Measurements from ENCODE around the gene CHST13. TPM values are rescaled to one million over a fixed set of nuclear protein-coding genes. Genes with fewer than 3 reads are reported as not detected.

CHST13 gene
- total RNA-seq, 2 experiments from 2014 or later = not detected

DNA sequence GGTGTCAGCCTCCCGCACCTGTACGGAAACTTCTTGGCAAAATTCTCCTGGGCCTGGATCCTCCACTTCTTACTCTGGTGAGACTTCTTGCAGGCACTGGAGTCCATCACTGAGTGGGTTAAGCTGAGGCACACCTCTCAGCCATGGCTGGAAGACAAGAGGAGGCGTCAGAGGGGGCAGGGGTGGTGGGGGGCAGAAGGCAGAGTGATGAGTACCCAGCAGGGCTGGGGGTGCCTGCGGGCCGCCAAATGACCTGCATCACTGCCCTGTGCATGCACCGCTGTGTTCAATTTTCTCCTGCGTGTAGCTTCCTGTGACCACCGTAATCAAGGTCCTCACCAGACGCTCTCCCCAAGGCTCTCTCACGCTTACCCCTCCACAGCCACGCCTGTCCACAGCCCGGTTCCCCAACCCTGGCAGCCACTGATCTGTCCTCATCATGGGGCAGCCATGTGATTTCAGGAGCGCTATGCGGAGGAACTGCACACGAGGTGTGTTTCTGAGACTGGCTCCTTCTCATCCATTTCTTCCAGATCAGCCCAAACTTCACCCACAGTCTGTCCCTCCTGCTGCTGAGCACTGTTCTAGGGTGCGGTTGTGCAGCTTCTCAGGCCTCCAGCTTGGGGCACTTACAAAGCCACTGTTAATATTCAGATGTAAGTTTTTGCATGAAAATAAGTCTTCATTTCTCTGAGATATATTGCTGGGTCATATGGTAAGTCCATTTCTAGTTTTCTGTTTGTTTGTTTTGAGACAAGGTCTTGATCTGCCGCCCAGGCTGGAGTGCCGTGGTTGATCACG lies 29.5 kb downstream of the CHST13 start:
- CTCF ChIA-PET = no interaction called here
- no peak overlapping the region for H3K27ac Mint-ChIP-seq
- no peaks in the 10 kb centered on the region for H3K4me1 Mint-ChIP-seq (ENCODE audit: low read depth)
- intact Hi-C loops (cut with micrococcal nuclease) = no loop called here
- no peaks in the 10 kb centered on the region for H3K36me3 Mint-ChIP-seq (ENCODE audit: low read depth)
- no peaks in the 10 kb centered on the region for H3K9me3 Mint-ChIP-seq
- no peaks in the 10 kb centered on the region for H3K27me3 Mint-ChIP-seq (ENCODE audit: low read depth)
- no peak for DNase-seq
- no peak overlapping the region for H3K4me3 Mint-ChIP-seq

DNA sequence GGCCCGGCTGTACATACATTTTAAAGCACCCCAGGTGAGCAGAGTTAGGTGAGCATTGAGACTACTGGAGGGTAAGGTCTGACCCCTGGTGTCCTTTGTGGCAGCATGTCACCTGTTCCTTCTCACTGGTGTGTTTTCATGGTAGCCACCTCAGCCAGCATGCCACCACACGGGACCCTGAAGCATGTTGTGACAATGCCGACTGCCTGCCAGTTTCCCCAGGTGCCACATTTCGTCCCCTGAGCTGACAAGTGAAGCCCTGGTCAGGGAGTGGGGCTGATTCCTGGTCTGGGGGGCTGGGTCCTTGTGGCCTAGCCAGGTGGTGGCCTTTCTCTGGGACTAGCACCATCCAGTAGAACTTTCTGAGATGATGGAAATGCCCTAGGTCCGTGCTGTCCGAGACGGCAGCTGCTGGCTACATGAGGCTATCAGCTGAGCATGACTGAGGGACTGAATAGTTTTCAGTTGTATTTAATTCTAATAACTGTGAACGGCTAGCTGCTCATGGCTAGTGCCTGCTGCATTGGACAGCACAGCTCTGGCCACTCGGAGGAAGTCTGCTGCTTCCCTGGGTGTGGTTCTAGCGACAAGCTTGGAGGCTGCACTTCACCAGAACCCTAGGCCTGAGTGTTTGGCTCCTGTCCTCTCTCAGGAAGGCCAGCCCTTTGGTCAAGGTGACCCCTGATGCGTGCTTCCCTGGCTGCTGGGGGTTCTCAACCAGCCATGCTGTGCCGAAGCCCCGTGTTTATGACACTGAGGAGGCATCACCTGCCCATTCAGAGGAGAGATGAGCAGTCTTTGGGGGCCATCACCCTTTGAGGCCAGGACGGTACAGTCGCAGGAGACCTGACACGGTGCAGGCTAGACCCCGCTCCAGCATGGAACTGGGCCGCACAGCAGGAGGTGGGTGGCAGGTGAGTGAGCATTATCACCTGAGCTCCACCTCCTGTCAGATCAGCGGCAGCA lies 30.9 kb downstream of the CHST13 start:
- Mint-ChIP-seq H3K9me3 (no peaks in the 10 kb centered on the region), H3K36me3 (ENCODE audit: low read depth) (no peaks in the 10 kb centered on the region), H3K27ac (no peak overlapping the region), H3K4me1 (ENCODE audit: low read depth) (no peaks in the 10 kb centered on the region), H3K4me3 (no peak overlapping the region), H3K27me3 (ENCODE audit: low read depth) (no peaks in the 10 kb centered on the region)
- no peak for DNase-seq
- CTCF ChIA-PET = interaction anchor here (0.6 kb wide), 1 partner anchor 501 kb away, joined by 3 read pairs; no protein-coding TSS in a partner anchor
- intact Hi-C loops (cut with micrococcal nuclease) = no loop called here

DNA sequence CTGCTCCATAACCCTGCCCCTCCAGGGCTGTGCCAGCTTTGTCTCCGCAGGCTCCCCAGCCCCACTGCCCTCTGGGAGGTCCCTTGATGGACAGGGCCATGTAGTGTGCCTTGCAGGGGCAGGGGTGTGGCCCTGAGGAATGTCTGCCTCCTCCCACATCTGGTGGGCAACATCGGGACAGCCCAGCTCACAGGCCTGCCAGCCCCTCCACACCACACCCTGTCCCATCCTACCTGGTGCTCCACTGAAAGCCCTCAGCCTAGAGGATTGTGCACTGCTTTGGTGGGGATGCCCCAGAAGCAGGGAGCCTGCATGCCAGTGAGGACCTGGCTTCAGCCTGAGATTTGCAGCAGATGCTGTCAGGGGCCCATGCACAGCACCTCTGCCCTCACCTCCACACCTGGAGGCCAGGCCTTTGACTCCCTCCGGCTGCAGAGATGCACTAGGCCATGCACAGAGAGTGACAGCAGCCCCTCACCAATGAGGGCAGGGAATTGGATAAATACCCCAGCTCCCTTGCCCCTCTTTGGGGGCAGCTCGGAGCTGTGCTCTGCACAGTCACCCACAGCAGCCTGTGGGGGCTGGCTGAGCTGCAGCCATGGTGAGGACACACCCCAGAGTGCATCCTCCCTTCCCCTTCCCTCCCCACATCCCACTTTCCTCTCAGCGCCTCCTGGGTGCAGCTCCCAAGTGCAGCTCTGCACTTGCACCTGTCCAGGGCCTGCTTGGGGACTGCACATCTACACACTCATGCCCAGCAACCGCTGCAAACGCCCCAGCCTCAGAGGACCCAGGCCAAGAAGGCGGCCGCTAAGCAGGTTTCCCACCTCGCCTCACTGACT lies 32.1 kb downstream of the CHST13 start:
- Mint-ChIP-seq H3K27ac (no peak overlapping the region), H3K4me3 (no peak overlapping the region), H3K36me3 (ENCODE audit: low read depth) (no peaks in the 10 kb centered on the region), H3K9me3 (no peaks in the 10 kb centered on the region), H3K4me1 (ENCODE audit: low read depth) (no peaks in the 10 kb centered on the region), H3K27me3 (ENCODE audit: low read depth) (no peaks in the 10 kb centered on the region)
- intact Hi-C loops (cut with micrococcal nuclease) = no loop called here
- no peak for DNase-seq
- CTCF ChIA-PET = interaction anchor here (0.6 kb wide), 1 partner anchor 500 kb away, joined by 3 read pairs; no protein-coding TSS in a partner anchor

DNA sequence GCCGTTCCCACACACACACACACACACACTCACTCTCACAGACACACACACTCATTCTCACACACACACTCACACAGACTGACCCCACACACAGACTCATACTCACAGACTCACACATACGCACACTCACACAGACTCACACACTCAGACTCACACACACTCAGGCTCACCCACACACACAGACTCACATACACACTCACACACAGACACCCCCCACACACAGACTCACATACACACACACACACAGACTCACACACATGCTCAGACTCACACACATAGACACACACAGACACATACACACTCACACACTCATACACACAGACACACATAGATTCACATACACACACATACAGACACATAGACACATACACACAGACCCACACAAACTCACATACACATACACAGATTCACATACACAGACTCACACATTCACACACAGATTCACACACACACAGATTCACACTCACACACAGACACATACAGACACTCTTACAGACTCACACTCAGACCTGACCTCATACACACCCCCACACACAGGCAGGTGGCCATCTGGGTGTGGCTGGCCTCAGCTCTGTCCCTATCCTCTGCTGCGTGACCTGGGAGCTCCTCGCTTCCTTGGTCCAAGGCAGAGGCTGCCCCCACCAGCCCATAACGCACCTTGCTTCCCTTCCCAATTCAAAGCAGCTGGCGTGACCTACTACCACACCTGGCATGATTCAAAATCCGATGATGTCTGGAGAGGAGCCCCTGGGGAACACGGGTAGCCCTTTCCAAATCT lies 32.9 kb downstream of the CHST13 start:
- intact Hi-C loops (cut with micrococcal nuclease) = no loop called here
- Mint-ChIP-seq H3K9me3 (peaks cover 4% of the 10 kb centered on the region), H3K4me3 (no peak overlapping the region), H3K27me3 (ENCODE audit: low read depth) (peaks cover 2% of the 10 kb centered on the region), H3K4me1 (ENCODE audit: low read depth) (no peaks in the 10 kb centered on the region), H3K36me3 (ENCODE audit: low read depth) (peaks cover 2% of the 10 kb centered on the region), H3K27ac (no peak overlapping the region)
- no peak for DNase-seq
- CTCF ChIA-PET = no interaction called here

DNA sequence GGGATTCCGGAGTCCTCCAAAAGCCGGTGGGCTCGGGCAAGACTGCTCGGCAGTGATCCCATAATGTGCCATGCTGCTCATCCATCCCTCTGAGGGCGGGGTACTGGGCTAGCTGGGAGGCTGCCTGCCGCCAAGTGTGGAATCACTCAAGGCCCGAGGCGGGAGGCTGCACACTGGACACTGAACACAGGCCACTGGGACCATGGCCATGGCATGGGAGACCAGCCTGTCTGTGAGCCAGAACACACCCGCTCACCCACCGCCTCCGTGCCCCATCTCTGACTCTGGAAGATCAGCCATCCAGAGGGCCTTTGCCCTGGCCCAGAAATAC lies 33.4 kb downstream of the CHST13 start:
- Mint-ChIP-seq H3K27me3 (ENCODE audit: low read depth) (peaks cover 2% of the 10 kb centered on the region), H3K27ac (no peak overlapping the region), H3K4me3 (no peak overlapping the region), H3K9me3 (peaks cover 5% of the 10 kb centered on the region), H3K4me1 (ENCODE audit: low read depth) (no peaks in the 10 kb centered on the region), H3K36me3 (ENCODE audit: low read depth) (peaks cover 2% of the 10 kb centered on the region)
- intact Hi-C loops (cut with micrococcal nuclease) = no loop called here
- DNase-seq = no peak
- CTCF ChIA-PET = no interaction called here

DNA sequence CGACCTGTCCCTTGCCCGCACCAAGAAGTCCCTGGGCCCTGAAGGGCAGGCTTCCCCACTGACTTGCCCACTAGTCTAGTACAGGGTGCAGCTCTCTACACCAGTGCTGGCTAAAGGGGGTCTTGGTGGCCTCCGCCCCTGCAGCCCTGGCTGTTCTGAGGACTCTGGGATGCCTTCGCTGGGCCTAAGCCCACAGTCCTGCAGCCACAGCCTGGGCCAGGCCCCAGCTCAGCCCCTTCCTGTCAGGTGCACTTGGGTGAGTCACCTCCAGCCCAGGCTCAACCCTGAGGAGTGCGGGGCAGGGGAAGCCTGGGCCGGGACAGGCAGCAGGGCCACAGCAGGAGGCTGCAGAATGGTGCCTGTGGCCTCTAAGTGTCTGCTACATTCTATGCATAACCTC lies 33.8 kb downstream of the CHST13 start:
- Mint-ChIP-seq H3K27me3 (ENCODE audit: low read depth) (peaks cover 3% of the 10 kb centered on the region), H3K36me3 (ENCODE audit: low read depth) (peaks cover 2% of the 10 kb centered on the region), H3K9me3 (peaks cover 9% of the 10 kb centered on the region), H3K4me1 (ENCODE audit: low read depth) (no peaks in the 10 kb centered on the region), H3K27ac (no peak overlapping the region), H3K4me3 (no peak overlapping the region)
- CTCF ChIA-PET = no interaction called here
- intact Hi-C loops (cut with micrococcal nuclease) = no loop called here
- DNase-seq = no peak

DNA sequence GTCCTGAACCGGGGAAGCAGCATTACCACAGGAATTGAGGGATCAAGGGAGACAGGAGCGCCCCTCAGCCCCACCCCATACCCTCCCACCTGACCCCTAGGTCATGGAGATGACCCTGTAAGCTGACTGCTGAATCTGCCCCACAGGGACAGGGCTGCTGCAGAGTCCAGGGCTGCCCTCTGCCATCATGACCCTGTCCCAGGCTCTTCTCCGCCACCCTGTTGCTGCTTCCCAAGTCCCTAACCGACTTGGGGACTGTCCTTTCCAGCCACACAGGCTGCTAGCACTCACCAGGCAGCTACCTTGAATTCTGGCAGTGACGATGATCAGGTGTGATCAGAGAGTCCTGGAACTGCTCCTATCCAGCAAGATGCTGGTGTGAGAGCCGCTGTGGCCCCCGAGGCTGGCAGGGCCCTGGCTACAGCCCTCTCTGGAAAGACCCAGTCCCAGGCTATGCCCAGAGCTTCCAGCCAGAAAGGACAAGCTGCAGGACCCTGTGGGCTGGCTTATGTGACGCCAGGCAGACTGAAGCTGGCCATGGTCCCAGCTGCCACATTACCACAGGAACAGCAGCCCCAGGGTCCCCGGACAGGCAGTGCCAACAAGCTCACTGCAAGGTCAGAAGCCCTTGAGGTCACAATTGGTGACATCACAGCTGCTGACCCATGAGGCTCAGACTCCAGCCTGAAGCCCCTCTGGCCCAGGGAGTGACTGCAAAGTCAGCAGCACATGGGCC lies 34.5 kb downstream of the CHST13 start, which contains the start of gene C3orf22:
Gene C3orf22 (minus strand): TSS at position 597 of the 736 bp plus-strand sequence. CDS start 5,542 bp downstream, outside the sequence.
- Mint-ChIP-seq H3K4me3 (no peak within 1 kb of the TSS), H3K27ac (no peak within 1 kb of the TSS), H3K27me3 (ENCODE audit: low read depth) (peaks cover 4% of the 10 kb centered on the region), H3K9me3 (peaks cover 11% of the 10 kb centered on the region), H3K4me1 (ENCODE audit: low read depth) (no peaks in the 10 kb centered on the region), H3K36me3 (ENCODE audit: low read depth) (peaks cover 2% of the 10 kb centered on the region)
- intact Hi-C loops (cut with micrococcal nuclease) = no loop called here
- CTCF ChIA-PET = no interaction called here
- DNase-seq = no peak

DNA sequence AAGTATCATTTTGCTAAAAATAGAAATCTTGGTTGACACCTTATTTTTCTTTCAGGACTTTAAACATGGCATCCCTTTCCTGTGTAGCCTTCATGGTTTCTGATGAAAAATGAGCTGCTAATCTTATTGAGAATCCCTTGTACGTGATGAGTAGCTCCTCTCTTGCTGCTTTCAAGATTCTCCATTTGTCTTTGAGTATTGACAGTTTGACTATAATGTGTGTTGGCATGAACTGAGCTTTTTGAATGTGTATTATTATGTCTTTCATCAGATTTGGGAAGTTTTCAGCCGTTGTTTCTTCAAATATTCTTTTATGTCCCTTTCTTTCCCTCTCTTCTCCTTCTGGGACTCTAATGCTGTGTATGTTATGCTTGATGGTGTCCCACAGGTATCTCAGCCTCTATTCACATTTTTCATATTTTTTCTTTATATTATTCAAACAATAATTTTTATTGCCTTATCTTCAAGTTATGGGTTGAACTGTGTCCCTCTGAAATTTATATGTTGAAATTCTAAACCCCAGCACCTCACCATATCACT lies 38.9 kb downstream of the CHST13 start:
- Mint-ChIP-seq H3K4me1 (ENCODE audit: low read depth) (no peaks in the 10 kb centered on the region), H3K36me3 (ENCODE audit: low read depth) (peaks cover 2% of the 10 kb centered on the region), H3K9me3 (peaks cover 11% of the 10 kb centered on the region), H3K27me3 (ENCODE audit: low read depth) (peaks cover 10% of the 10 kb centered on the region), H3K4me3 (no peak overlapping the region), H3K27ac (no peak overlapping the region)
- CTCF ChIA-PET = interaction anchor here (0.6 kb wide), 1 partner anchor 96 kb away, joined by 3 read pairs; no protein-coding TSS in a partner anchor
- intact Hi-C loops (cut with micrococcal nuclease) = no loop called here
- no peak for DNase-seq

DNA sequence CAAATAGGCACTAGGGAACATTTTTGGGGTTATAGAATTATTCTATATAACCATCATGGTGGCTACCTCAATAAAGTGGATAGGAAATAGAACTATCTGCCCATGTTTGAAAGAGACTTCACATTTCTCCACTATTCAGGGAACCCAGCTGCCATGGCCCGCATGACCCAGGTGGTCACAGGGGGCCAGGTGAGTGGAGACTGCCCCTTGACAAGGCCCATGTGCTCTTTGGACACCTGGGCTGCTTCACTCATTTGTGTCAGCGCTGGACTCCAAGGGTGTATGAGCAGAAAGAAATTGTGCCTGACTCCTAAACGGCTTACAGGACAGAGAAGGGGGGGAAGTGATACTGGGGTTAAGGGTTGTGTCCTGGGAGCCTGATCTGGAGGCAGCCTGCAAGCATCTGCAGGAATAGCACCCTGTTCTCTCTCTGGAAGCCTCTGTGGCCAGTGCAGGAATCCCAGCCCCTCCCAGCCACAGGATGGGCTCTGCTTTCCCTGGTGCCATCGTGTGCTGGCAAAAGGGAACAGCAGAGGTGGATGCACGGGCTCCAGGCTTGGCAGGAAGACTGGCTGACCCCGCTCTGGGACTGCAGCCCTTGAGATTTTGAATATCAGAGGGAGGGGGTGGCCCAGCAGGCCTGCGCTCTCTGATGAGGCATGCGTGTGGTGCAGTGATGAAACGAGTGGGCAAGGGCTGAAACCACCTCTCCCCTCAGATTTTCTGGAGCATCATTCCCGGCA lies 43.9 kb downstream of the CHST13 start:
- Mint-ChIP-seq H3K27me3 (ENCODE audit: low read depth) (peaks cover 6% of the 10 kb centered on the region), H3K4me1 (ENCODE audit: low read depth) (no peaks in the 10 kb centered on the region), H3K9me3 (peaks cover under 1% of the 10 kb centered on the region), H3K36me3 (ENCODE audit: low read depth) (no peaks in the 10 kb centered on the region), H3K4me3 (no peak overlapping the region), H3K27ac (no peak overlapping the region)
- intact Hi-C loops (cut with micrococcal nuclease) = no loop called here
- no peak for DNase-seq
- CTCF ChIA-PET = no interaction called here

DNA sequence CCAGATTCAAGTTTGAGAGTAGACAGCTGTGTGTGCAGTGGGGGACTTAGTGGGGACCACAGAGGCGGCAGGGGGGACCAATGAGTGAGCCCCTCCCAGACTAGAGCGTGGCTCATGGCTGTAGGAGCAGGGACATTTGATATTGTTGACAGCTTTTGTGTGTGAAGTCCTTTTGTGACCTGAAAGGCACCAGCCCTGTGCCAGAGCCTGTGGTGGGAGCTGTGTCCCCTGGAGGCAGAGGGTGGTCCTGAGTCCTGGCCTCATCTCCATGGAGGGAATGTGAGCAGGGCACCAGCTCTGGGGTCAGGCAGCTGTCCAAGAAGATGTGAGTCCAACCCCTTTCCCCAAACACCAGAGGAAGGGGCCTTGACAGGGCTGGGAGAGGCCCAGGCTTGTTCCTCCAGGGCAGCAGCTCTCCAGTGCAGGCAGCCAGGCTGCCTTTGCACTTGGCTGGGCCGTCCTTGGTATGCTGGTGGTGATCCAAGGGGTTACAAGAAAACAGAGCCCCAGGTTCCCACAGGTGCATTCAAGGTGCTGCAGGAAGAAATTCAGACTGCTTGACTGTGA lies 44.9 kb downstream of the CHST13 start:
- Mint-ChIP-seq H3K27me3 (ENCODE audit: low read depth) (peaks cover 6% of the 10 kb centered on the region), H3K27ac (no peak overlapping the region), H3K4me1 (ENCODE audit: low read depth) (no peaks in the 10 kb centered on the region), H3K4me3 (no peak overlapping the region), H3K9me3 (no peaks in the 10 kb centered on the region), H3K36me3 (ENCODE audit: low read depth) (no peaks in the 10 kb centered on the region)
- no peak for DNase-seq
- CTCF ChIA-PET = no interaction called here
- intact Hi-C loops (cut with micrococcal nuclease) = no loop called here

Data from activated naive CD4-positive, alpha-beta T cell treated with anti-CD3 and anti-CD28 coated beads for 36 hours (primary cell).